HepG2 (cell line): ENCODE measurements around the gene NDST1. TPM values are rescaled to one million over a fixed set of nuclear protein-coding genes. Genes with fewer than 3 reads are reported as not detected.

Experiments
- CCAR2 ChIP-seq: fragments of 200-400 bp; formaldehyde crosslinking; optimal IDR thresholded peaks from 2 replicates; pipeline ENCODE3; 2018; ENCODE audit warnings: low read depth, mild to moderate bottlenecking, low read length, moderate library complexity
- DBP ChIP-seq: sonication (generic); formaldehyde crosslinking; IDR thresholded peaks from 2 replicates; pipeline ENCODE4 v1.4.0; 2020; ENCODE audit warnings: missing genetic modification reagents; ENCODE audit errors: not compliant biosample characterization
- E2F1 ChIP-seq: sonication (generic); formaldehyde crosslinking; IDR thresholded peaks from 2 replicates; pipeline ENCODE4 v1.5.0; 2020; ENCODE audit warnings: missing genetic modification reagents
- FIP1L1 ChIP-seq: fragments of 200-400 bp; formaldehyde crosslinking; IDR thresholded peaks from 2 replicates; pipeline ENCODE4 v1.6.1; 2018; ENCODE audit warnings: low read depth, mild to moderate bottlenecking, low read length, moderate library complexity, borderline replicate concordance; ENCODE audit not compliant: insufficient read depth
- FOXP1 ChIP-seq, 2 experiments: fragments of 450-650 bp in 1 of 2; IDR thresholded peaks; 2 replicates each; pipeline ENCODE4 v1.6.1; 2017 to 2018; ENCODE audit warnings: antibody characterized with exemption in 1 of 2
- FUBP1 ChIP-seq: sonication (generic); formaldehyde crosslinking; IDR thresholded peaks from 2 replicates; pipeline ENCODE4 v1.5.1; 2020; ENCODE audit warnings: missing genetic modification reagents, mild to moderate bottlenecking, borderline replicate concordance
- GATAD1 ChIP-seq: IDR thresholded peaks from 2 replicates; pipeline ENCODE4 v1.6.1; 2016; ENCODE audit warnings: missing genetic modification reagents, missing compliant biosample characterization
- HMGXB4 ChIP-seq, 2 experiments: sonication (generic) in 1 of 2; formaldehyde crosslinking in 1 of 2; IDR thresholded peaks; 2 replicates each; pipeline versions ENCODE4 v1.4.0 to v1.6.1; 2018 to 2020; ENCODE audit warnings: missing genetic modification reagents in 2 of 2, borderline replicate concordance in 1 of 2, low read depth in 1 of 2, mild to moderate bottlenecking in 1 of 2, missing biosample characterization in 1 of 2
- HNF4A ChIP-seq: sonication (generic); formaldehyde crosslinking; IDR thresholded peaks from 2 replicates; pipeline ENCODE4 v1.4.0; 2020; ENCODE audit warnings: missing genetic modification reagents
- MXD4 ChIP-seq: IDR thresholded peaks from 2 replicates; pipeline ENCODE4 v1.6.1; 2016; ENCODE audit warnings: mild to moderate bottlenecking, missing biosample characterization, missing genetic modification reagents
- SMC3 ChIP-seq: IDR thresholded peaks from 2 replicates; pipeline ENCODE4 v1.6.1; 2011; ENCODE audit warnings: low read length, improper control_type of control experiment
- SNAPC2 ChIP-seq: sonication (generic); formaldehyde crosslinking; IDR thresholded peaks from 2 replicates; pipeline ENCODE4 v1.8.1; 2022; ENCODE audit warnings: mild to moderate bottlenecking, missing genetic modification reagents
- TEAD3 ChIP-seq: optimal IDR thresholded peaks from 2 replicates; pipeline ENCODE3; 2016; ENCODE audit warnings: borderline replicate concordance
- XRCC5 ChIP-seq: fragments of 200-400 bp; formaldehyde crosslinking; optimal IDR thresholded peaks from 2 replicates; pipeline ENCODE3; 2017; ENCODE audit warnings: mild to moderate bottlenecking, low read length
- ZNF138 ChIP-seq: sonication (generic); formaldehyde crosslinking; IDR thresholded peaks from 2 replicates; pipeline ENCODE4 v1.5.0; 2020; ENCODE audit warnings: mild to moderate bottlenecking, low read depth, missing genetic modification reagents
- ZNF225 ChIP-seq: sonication (generic); formaldehyde crosslinking; IDR thresholded peaks from 2 replicates; pipeline ENCODE4 v1.4.0; 2020; ENCODE audit warnings: mild to moderate bottlenecking, missing genetic modification reagents
- ZNF264 ChIP-seq: sonication (generic); formaldehyde crosslinking; IDR thresholded peaks from 2 replicates; pipeline ENCODE4 v1.4.0; 2020; ENCODE audit warnings: missing genetic modification reagents
- ZNF589 ChIP-seq: sonication (generic); formaldehyde crosslinking; conservative IDR thresholded peaks from 2 replicates; pipeline ENCODE4 v1.8.0; 2022; ENCODE audit warnings: mild to moderate bottlenecking, moderate library complexity, missing genetic modification reagents
- ZNF800 ChIP-seq: sonication (generic); formaldehyde crosslinking; IDR thresholded peaks from 2 replicates; pipeline ENCODE4 v1.4.0; 2020; ENCODE audit warnings: missing genetic modification reagents
- polyA plus RNA-seq, 8 experiments: library from polyadenylated mRNA; depleted of rRNA in 3 of 8; stranded (reverse) in 7 of 8; unstranded in 1 of 8; fragments of >200 nt; fragmentation: Illumina TruSeq in 4 of 8; extraction: Trizol in 4 of 8; gene quantifications; 2 replicates each; pipeline versions ENCODE4 v1.2.1 to v1.2.3, GENCODE V29; 2011 to 2016; ENCODE audit warnings: low read depth in 4 of 8, missing spikeins in 1 of 8, mixed read lengths in 1 of 8; ENCODE audit not compliant: insufficient read depth in 1 of 8
- total RNA-seq, 5 experiments: library from RNA; depleted of rRNA; stranded (reverse); fragments of >200 nt; fragmentation: Illumina TruSeq; extraction: Trizol; gene quantifications; 2 replicates each; pipeline ENCODE4 v1.2.3, GENCODE V29; 2016; ENCODE audit warnings: low read depth in 1 of 5

Gene NDST1
- total and polyA plus RNA-seq, 2 of the 13 experiments (the other 11 are each of a cell fraction or from before 2014, with no cell fraction given), result 23.8 to 26.2 TPM

- peak; percentile 33; the same call in 1 of the 2 replicates for TF ChIP-seq E2F1 (CRISPR knock-in tag)
- no peak for TF ChIP-seq ZNF589 (CRISPR knock-in tag)
- no peak for TF ChIP-seq FIP1L1
- TF ChIP-seq ZNF138, result no peak
- TF ChIP-seq ZNF264 (CRISPR knock-in tag), result no peak
- peak; percentile 41 for TF ChIP-seq TEAD3 (CRISPR knock-in tag)
- peak; percentile 74 for TF ChIP-seq HNF4A (CRISPR knock-in tag)
- no peak for TF ChIP-seq FOXP1 (IDR thresholded peaks at IDR 0.05)
- no peak for TF ChIP-seq FOXP1 (CRISPR knock-in tag; IDR thresholded peaks at IDR 0.05)
- no peak for TF ChIP-seq DBP (CRISPR knock-in tag)
- TF ChIP-seq HMGXB4 (CRISPR knock-in tag; IDR thresholded peaks at IDR 0.05; ENCODE audit: borderline replicate concordance in 1 of 2, low read depth in 1 of 2), result 0 out of 4 replicates have a peak, but pooled peaks of 1 of the 2 experiments have one; percentile 28
- peak; percentile 33; the same call in 1 of the 2 replicates for TF ChIP-seq GATAD1 (CRISPR knock-in tag)
- peak; percentile 87 for TF ChIP-seq SMC3
- TF ChIP-seq CCAR2, result no peak
- TF ChIP-seq SNAPC2 (CRISPR knock-in tag), result no peak
- TF ChIP-seq XRCC5, result peak; percentile 74
- no peak for TF ChIP-seq ZNF800
- TF ChIP-seq FUBP1 (CRISPR knock-in tag), result no peak
- no peak for TF ChIP-seq ZNF225
- no peak for TF ChIP-seq MXD4
Observed at GRCh38 chr5:150589862-150590601, 82.1 kb downstream of the NDST1 start (continued).
